MCF 10A (cell line): Measurements from ENCODE around the gene DPYD. TPM values are rescaled to one million over a fixed set of nuclear protein-coding genes. Genes with fewer than 3 reads are reported as not detected.

ENCODE experiments used
- BruUV-seq: library from RNA; stranded (reverse); fragments of 400-500 nt; replicated peaks from 2 replicates; lab custom pipeline; 2021; lab: Mats Ljungman, UMichigan
- CTCF ChIA-PET: fragments of 300-600 bp; sonication (Branson Sonifier 250); formaldehyde crosslinking; extraction: SDS; loops from one replicate; lab custom pipeline; 2021; ENCODE audit warnings: antibody characterized with exemption, inconsistent platforms; lab: Yijun Ruan, JAX
- POLR2A ChIA-PET: fragments of 300-600, 350-650 bp; sonication (Branson Sonifier 250); formaldehyde crosslinking; extraction: SDS; loops from one replicate; lab custom pipeline; 2020; ENCODE audit warnings: antibody characterized with exemption, inconsistent platforms; lab: Yijun Ruan, JAX
- DNase-seq: peaks from one replicate; pipeline ENCODE4 v3.0.0-alpha.2; 2018; ENCODE audit not compliant: unreplicated experiment
- H3K27ac Mint-ChIP-seq: one replicate; pipeline ENCODE4 v1.8.0; 2022; ENCODE audit warnings: mild to moderate bottlenecking, low read depth, mixed read lengths; ENCODE audit not compliant: unreplicated experiment
- H3K27me3 Mint-ChIP-seq: one replicate; pipeline ENCODE4 v1.8.0; 2022; ENCODE audit warnings: mixed read lengths; ENCODE audit not compliant: insufficient read depth, unreplicated experiment
- H3K36me3 Mint-ChIP-seq: one replicate; pipeline ENCODE4 v1.8.0; 2022; ENCODE audit warnings: mild to moderate bottlenecking, moderate library complexity, mixed read lengths; ENCODE audit not compliant: insufficient read depth, unreplicated experiment
- H3K4me1 Mint-ChIP-seq: one replicate; pipeline ENCODE4 v1.8.0; 2022; ENCODE audit warnings: mixed read lengths; ENCODE audit not compliant: insufficient read depth, unreplicated experiment
- H3K4me3 Mint-ChIP-seq: one replicate; pipeline ENCODE4 v1.8.0; 2022; ENCODE audit warnings: mild to moderate bottlenecking, moderate library complexity, mixed read lengths; ENCODE audit not compliant: unreplicated experiment
- H3K9me3 Mint-ChIP-seq: one replicate; pipeline ENCODE4 v1.8.0; 2022; ENCODE audit warnings: mixed read lengths; ENCODE audit not compliant: unreplicated experiment
- intact Hi-C: fragments of 100-400 bp; cut with micrococcal nuclease; formaldehyde crosslinking; loops from 2 replicates; pipeline ENCODE4 v1.14.1; 2022
- total RNA-seq: library from RNA; stranded (reverse); gene quantifications from 2 replicates; pipeline ENCODE4 v1.2.3, GENCODE V29; 2022
- TF ChIP-seq, protein P1 (sequence below): fragments of 200-600 bp; IDR thresholded peaks from one replicate; pipeline ENCODE4 v1.8.0; 2022; ENCODE audit warnings: antibody characterized with exemption, mild to moderate bottlenecking; ENCODE audit not compliant: unreplicated experiment

The DPYD gene
- total RNA-seq, 1 experiment from 2014 or later: 48.2 TPM

DNA sequence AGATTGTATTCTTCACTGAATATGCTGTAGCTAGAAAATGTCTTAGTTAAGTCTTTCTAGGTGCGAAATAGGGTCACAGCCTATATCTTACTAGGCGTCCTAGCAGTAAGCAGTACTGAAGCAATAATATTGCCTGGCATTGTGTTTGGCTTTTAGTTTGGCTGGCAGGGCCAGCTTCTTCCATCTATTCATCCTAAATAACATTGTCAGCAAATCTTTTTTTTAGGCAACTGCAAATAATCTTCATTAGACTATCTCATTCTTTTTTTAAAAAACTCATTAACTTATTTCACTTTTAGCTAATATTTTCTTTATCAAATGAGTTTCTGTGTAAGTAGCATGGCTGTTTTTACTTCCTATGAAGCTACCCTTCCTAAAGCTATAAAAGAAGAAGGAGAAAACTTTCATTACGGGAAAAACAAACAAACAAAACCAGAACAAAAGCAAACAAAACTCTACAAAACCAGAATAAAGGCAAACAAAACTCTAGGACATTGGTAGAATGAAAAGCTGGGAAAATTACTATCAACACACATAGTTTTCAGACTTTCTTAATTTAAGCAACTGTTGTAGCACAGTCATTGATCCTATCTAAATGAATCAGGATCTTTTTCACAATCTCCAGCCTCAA is 506.0 kb downstream of the DPYD start:
- DNase-seq: no peak
- Mint-ChIP-seq H3K4me1 (no peaks in the 10 kb centered on the region), H3K27me3 (no peaks in the 10 kb centered on the region), H3K9me3 (no peaks in the 10 kb centered on the region), H3K36me3 (peaks cover 2% of the 10 kb centered on the region), H3K4me3 (no peak overlapping the region), H3K27ac (no peak overlapping the region)
- intact Hi-C loops: no loop called here
- POLR2A ChIA-PET: no interaction called here
- BruUV-seq: no TSS peak
- CTCF ChIA-PET: interaction anchor here (0.7 to 1.6 kb wide), 2 partner anchors 39 to 111 kb away, joined by 3 to 4 read pairs; no protein-coding TSS in a partner anchor
- TF ChIP-seq, protein P1, sequence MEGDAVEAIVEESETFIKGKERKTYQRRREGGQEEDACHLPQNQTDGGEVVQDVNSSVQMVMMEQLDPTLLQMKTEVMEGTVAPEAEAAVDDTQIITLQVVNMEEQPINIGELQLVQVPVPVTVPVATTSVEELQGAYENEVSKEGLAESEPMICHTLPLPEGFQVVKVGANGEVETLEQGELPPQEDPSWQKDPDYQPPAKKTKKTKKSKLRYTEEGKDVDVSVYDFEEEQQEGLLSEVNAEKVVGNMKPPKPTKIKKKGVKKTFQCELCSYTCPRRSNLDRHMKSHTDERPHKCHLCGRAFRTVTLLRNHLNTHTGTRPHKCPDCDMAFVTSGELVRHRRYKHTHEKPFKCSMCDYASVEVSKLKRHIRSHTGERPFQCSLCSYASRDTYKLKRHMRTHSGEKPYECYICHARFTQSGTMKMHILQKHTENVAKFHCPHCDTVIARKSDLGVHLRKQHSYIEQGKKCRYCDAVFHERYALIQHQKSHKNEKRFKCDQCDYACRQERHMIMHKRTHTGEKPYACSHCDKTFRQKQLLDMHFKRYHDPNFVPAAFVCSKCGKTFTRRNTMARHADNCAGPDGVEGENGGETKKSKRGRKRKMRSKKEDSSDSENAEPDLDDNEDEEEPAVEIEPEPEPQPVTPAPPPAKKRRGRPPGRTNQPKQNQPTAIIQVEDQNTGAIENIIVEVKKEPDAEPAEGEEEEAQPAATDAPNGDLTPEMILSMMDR: no peak

DNA sequence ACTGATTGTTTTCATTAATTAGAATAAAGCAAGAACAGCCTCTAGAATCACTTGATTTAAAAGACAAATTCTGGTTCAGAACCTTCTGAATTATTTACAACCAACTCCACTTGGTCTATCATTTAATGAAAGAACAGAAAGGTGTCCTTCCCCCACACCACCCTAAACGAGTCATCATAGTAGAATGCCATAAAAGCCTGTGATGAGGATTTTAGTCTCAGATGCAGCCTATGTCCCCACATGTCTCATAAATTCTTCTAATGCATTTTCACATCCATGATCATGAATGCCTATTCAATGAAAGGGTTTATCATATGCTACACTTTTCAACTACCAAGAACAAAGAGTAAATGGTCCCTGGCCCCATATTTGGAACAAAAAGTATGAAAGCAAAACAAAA is 508.1 kb downstream of the DPYD start:
- Mint-ChIP-seq H3K4me1 (no peaks in the 10 kb centered on the region), H3K36me3 (peaks cover 7% of the 10 kb centered on the region), H3K9me3 (no peaks in the 10 kb centered on the region), H3K4me3 (no peak overlapping the region), H3K27me3 (no peaks in the 10 kb centered on the region), H3K27ac (no peak overlapping the region)
- BruUV-seq: no TSS peak
- intact Hi-C loops: no loop called here
- ChIA-PET CTCF (no interaction called here), POLR2A (no interaction called here)
- DNase-seq: no peak
- TF ChIP-seq, protein P1: no peak

DNA sequence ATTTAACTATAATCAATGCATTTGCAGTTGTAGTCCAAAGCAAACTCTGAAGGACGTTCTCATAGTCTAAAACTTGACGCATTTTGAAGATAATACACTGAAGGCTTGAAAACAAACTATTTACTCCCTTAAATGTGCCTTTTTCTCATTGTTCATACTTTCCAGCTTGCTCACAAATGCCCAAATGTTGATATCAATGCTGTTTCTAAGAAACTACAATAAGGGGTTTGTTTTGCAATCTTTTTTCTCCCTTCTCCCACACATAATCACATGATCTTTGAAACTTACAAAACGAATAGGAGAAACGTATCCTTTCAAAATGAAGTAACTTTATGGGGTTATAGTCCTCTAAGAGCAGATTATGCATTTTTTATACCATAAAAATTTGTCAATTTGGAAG is 508.7 kb downstream of the DPYD start:
- intact Hi-C loops: no loop called here
- Mint-ChIP-seq H3K9me3 (no peaks in the 10 kb centered on the region), H3K4me1 (no peaks in the 10 kb centered on the region), H3K27ac (no peak overlapping the region), H3K36me3 (peaks cover 10% of the 10 kb centered on the region), H3K4me3 (no peak overlapping the region), H3K27me3 (no peaks in the 10 kb centered on the region)
- TF ChIP-seq, protein P1: no peak
- DNase-seq: no peak
- CTCF ChIA-PET: no interaction called here
- POLR2A ChIA-PET: no interaction called here
- BruUV-seq: no TSS peak

DNA sequence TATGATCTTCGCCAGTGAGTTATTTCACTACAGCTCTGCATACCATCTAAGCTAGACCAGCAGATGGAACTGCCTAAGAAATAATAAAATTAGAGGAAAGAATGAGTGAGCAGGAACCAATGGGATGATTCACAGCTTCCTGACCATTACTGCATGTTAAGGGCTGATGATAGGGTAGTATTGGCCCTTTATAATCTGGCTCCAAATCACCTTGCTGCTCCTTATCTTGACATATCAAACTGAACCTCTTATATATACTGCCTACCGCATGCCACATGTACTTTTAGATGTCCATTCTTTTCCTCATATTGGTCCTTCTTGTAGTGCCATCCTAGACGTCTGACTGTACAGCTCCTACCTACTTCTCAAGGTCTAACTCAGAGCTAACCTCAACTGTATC is 524.4 kb downstream of the DPYD start:
- TF ChIP-seq, protein P1: no peak
- no TSS peak for BruUV-seq
- Mint-ChIP-seq H3K36me3 (no peaks in the 10 kb centered on the region), H3K9me3 (peaks cover 9% of the 10 kb centered on the region), H3K4me3 (no peak overlapping the region), H3K4me1 (no peaks in the 10 kb centered on the region), H3K27me3 (no peaks in the 10 kb centered on the region), H3K27ac (no peak overlapping the region)
- DNase-seq: no peak
- intact Hi-C loops: no loop called here
- ChIA-PET CTCF (no interaction called here), POLR2A (no interaction called here)
